ENCODE data around the gene UROC1.

UROC1 gene

GRCh38 chr3:126512026-126512425 is 5.5 kb downstream of the UROC1 start:
- no peak for DNase-seq (ENCODE audit: low read depth in 1 of 2, low spot score in 1 of 2)
- H3K27me3 ChIP-seq (ENCODE audit: insufficient read depth, poor library complexity, severe bottlenecking) = no peaks in the 10 kb centered on the region
- H3K27ac ChIP-seq (replicated peaks) = no peak overlapping the region
- TF ChIP-seq POLR2AphosphoS5 (IDR thresholded peaks at IDR 0.05; ENCODE audit: low read depth) (no peak), CTCF (IDR thresholded peaks at IDR 0.05; ENCODE audit: insufficient read depth, low read length) (no peak), GABPA (IDR thresholded peaks at IDR 0.05; ENCODE audit: low read depth) (no peak), SPI1 (IDR thresholded peaks at IDR 0.05; ENCODE audit: borderline replicate concordance, low read depth) (no peak), REST (IDR thresholded peaks at IDR 0.05; ENCODE audit: insufficient replicate concordance, low read depth) (no peak)
- no peak overlapping the region for H3K4me3 ChIP-seq (replicated peaks; ENCODE audit: insufficient read depth, low read length)

- no peak for DNase-seq (ENCODE audit: low read depth in 1 of 2, low spot score in 1 of 2)
- no peaks in the 10 kb centered on the region for H3K27me3 ChIP-seq (ENCODE audit: insufficient read depth, poor library complexity, severe bottlenecking)
- TF ChIP-seq REST (IDR thresholded peaks at IDR 0.05; ENCODE audit: insufficient replicate concordance, low read depth) (no peak), CTCF (IDR thresholded peaks at IDR 0.05; ENCODE audit: insufficient read depth, low read length) (no peak), POLR2AphosphoS5 (IDR thresholded peaks at IDR 0.05; ENCODE audit: low read depth) (no peak), GABPA (IDR thresholded peaks at IDR 0.05; ENCODE audit: low read depth) (no peak), SPI1 (IDR thresholded peaks at IDR 0.05; ENCODE audit: borderline replicate concordance, low read depth) (no peak)
- H3K4me3 ChIP-seq (replicated peaks; ENCODE audit: insufficient read depth, low read length) = no peak overlapping the region
- H3K27ac ChIP-seq (replicated peaks) = no peak overlapping the region
Measured at GRCh38 chr3:126511291-126511690, 6.3 kb downstream of the UROC1 start.

- Histone ChIP-seq H3K27me3 (ENCODE audit: insufficient read depth, poor library complexity, severe bottlenecking) (no peaks in the 10 kb centered on the region), H3K27ac (replicated peaks) (no peak overlapping the region), H3K4me3 (replicated peaks; ENCODE audit: insufficient read depth, low read length) (no peak overlapping the region)
- no peak for DNase-seq (ENCODE audit: low read depth in 1 of 2, low spot score in 1 of 2)
- TF ChIP-seq GABPA (IDR thresholded peaks at IDR 0.05; ENCODE audit: low read depth) = no peak
- no peak for TF ChIP-seq SPI1 (IDR thresholded peaks at IDR 0.05; ENCODE audit: borderline replicate concordance, low read depth)
- no peak for TF ChIP-seq POLR2AphosphoS5 (IDR thresholded peaks at IDR 0.05; ENCODE audit: low read depth)
- no peak for TF ChIP-seq REST (IDR thresholded peaks at IDR 0.05; ENCODE audit: insufficient replicate concordance, low read depth)
- TF ChIP-seq CTCF (IDR thresholded peaks at IDR 0.05; ENCODE audit: insufficient read depth, low read length) = no peak
Measured at GRCh38 chr3:126510308-126510910, 7.2 kb downstream of the UROC1 start.

Measured in HL-60 (cell line).